Endodermal cell (in vitro differentiated cells): ENCODE results near the gene SLC2A8. TPM values are rescaled to one million over a fixed set of nuclear protein-coding genes. Genes with fewer than 3 reads are reported as not detected.

ENCODE experiments used
- DNase-seq: peaks from one replicate; pipeline ENCODE4 v3.0.0-alpha.2; 2017
- H3K27ac ChIP-seq: 2 replicates; pipeline ENCODE4 v1.5.1; 2013; ENCODE audit warnings: mild to moderate bottlenecking, low read depth, low read length, moderate library complexity
- H3K27me3 ChIP-seq: 2 replicates; pipeline ENCODE4 v1.6.1; 2013; ENCODE audit warnings: mild to moderate bottlenecking, low read length, moderate library complexity; ENCODE audit not compliant: insufficient read depth, control insufficient read depth, poor library complexity, severe bottlenecking
- H3K36me3 ChIP-seq: 2 replicates; pipeline ENCODE4 v1.7.0; 2013; ENCODE audit warnings: mild to moderate bottlenecking, low read length, moderate library complexity; ENCODE audit not compliant: control insufficient read depth, insufficient read depth
- H3K4me1 ChIP-seq: one replicate; pipeline ENCODE4 v1.7.0; 2013; ENCODE audit warnings: low read length; ENCODE audit not compliant: control insufficient read depth, insufficient read depth
- H3K4me3 ChIP-seq: 2 replicates; pipeline ENCODE4 v1.5.1; 2013; ENCODE audit warnings: mild to moderate bottlenecking, low read length, moderate library complexity
- H3K9ac ChIP-seq: 2 replicates; pipeline ENCODE4 v1.6.1; 2013; ENCODE audit warnings: mild to moderate bottlenecking, low read length, moderate library complexity; ENCODE audit not compliant: poor library complexity, severe bottlenecking; ENCODE audit errors: extremely low read depth
- H3K9me3 ChIP-seq: 2 replicates; pipeline ENCODE4 v1.6.1; 2013; ENCODE audit warnings: mild to moderate bottlenecking, low read length, moderate library complexity; ENCODE audit not compliant: control insufficient read depth
- H3K27ac Mint-ChIP-seq: 2 replicates; pipeline ENCODE4 v1.8.0; 2020; ENCODE audit warnings: mixed read lengths
- H3K27me3 Mint-ChIP-seq: 2 replicates; pipeline ENCODE4 v1.8.0; 2021; ENCODE audit warnings: mild to moderate bottlenecking, mixed read lengths; ENCODE audit not compliant: insufficient read depth
- H3K36me3 Mint-ChIP-seq: 2 replicates; pipeline ENCODE4 v1.8.0; 2020; ENCODE audit warnings: low read depth, mixed read lengths
- H3K4me1 Mint-ChIP-seq: 2 replicates; pipeline ENCODE4 v1.8.0; 2020; ENCODE audit warnings: mixed read lengths
- H3K4me3 Mint-ChIP-seq: 2 replicates; pipeline ENCODE4 v1.8.0; 2020; ENCODE audit warnings: mild to moderate bottlenecking, moderate library complexity, mixed read lengths
- H3K9me3 Mint-ChIP-seq: 2 replicates; pipeline ENCODE4 v1.8.0; 2020; ENCODE audit warnings: mild to moderate bottlenecking, mixed read lengths
- WGBS, 2 experiments: methylation state at CpG; one replicate each; pipeline versions ENCODE4 v1.1.5 to v1.1.7; 2013; ENCODE audit warnings: missing lambda C conversion rate in 2 of 2, mixed read lengths in 1 of 2; ENCODE audit not compliant: insufficient coverage in 1 of 2, insufficient read length in 1 of 2; 5-methylcytosine and 5-hydroxymethylcytosine counted together
- total RNA-seq, 2 donors: library from RNA; stranded (reverse); fragmentation: NEBNext Ultra II Directional in 1 of 2; extraction: Animal tissue kit (Norgen Biotek cat#: 25700) in 1 of 2; gene quantifications; 2 replicates in 1 of 2; 3 replicates in 1 of 2; pipeline ENCODE4 v1.2.1, GENCODE V29; 2021
- TF ChIP-seq, protein P1 (sequence below): fragments of 200-600 bp; sonication (generic); conservative IDR thresholded peaks from 2 replicates; pipeline ENCODE4 v1.5.0; 2021; ENCODE audit warnings: antibody characterized with exemption, mild to moderate bottlenecking

The SLC2A8 gene
- total RNA-seq, 2 donors from 2014 or later: 33.6 to 40.3 TPM

DNA sequence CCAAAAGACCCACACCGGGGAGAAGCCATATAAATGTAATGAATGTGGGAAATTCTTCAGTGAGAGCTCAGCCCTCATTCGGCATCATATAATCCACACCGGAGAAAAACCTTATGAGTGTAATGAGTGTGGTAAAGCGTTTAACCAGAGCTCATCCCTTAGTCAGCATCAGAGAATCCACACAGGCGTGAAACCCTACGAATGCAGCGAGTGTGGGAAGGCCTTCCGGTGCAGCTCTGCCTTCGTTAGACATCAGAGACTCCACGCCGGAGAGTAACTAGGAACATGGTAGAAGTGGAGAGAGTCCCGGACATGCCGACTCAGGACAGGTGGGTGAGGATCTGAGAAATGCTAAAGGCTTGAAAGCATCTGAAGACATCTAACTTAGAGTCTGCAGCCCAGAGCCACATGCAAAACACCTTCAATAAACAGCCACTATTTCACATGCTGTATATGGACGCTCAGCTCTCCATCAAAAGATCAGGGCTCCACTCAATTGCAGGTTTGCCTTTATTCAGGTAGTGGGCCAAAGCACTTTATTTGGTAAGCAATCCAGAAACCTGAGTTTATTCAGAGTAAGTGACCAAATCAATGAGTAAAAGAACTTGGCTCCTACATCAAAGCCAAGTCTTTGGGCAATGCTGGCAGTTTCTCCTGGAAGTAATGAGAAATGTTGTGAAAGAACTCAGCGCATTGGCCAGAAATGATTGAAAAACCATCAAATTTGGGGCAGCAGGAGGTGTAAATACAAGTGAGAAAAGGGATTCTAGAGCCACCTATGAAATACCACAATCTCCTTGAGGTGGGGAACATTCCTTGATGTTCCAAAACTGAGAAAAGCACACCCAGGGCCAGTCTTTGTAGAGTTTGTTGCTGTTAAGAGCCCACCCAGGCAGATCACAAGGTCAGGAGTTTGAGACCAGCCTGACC lies 48.2 kb downstream of the SLC2A8 start:
- Histone ChIP-seq H3K9ac (no peak overlapping the region), H3K9me3 (no peaks in the 10 kb centered on the region), H3K4me1 (no peaks in the 10 kb centered on the region), H3K36me3 (peaks cover 62% of the 10 kb centered on the region), H3K27ac (no peak overlapping the region), H3K27me3 (no peaks in the 10 kb centered on the region), H3K4me3 (no peak overlapping the region)
- peaks cover 24% of the 10 kb centered on the region for H3K4me1 Mint-ChIP-seq
- H3K27ac Mint-ChIP-seq: no peak overlapping the region
- TF ChIP-seq, protein P1, sequence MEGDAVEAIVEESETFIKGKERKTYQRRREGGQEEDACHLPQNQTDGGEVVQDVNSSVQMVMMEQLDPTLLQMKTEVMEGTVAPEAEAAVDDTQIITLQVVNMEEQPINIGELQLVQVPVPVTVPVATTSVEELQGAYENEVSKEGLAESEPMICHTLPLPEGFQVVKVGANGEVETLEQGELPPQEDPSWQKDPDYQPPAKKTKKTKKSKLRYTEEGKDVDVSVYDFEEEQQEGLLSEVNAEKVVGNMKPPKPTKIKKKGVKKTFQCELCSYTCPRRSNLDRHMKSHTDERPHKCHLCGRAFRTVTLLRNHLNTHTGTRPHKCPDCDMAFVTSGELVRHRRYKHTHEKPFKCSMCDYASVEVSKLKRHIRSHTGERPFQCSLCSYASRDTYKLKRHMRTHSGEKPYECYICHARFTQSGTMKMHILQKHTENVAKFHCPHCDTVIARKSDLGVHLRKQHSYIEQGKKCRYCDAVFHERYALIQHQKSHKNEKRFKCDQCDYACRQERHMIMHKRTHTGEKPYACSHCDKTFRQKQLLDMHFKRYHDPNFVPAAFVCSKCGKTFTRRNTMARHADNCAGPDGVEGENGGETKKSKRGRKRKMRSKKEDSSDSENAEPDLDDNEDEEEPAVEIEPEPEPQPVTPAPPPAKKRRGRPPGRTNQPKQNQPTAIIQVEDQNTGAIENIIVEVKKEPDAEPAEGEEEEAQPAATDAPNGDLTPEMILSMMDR: no peak
- WGBS, 2 experiments: 95 to 97% methylated on average over 12 to 15 of the region's 15 CpGs
- H3K27me3 Mint-ChIP-seq: no peaks in the 10 kb centered on the region
- H3K4me3 Mint-ChIP-seq: no peak overlapping the region
- peaks cover 97% of the 10 kb centered on the region for H3K36me3 Mint-ChIP-seq
- peaks cover 34% of the 10 kb centered on the region for H3K9me3 Mint-ChIP-seq
- peak; percentile 54 for DNase-seq

DNA sequence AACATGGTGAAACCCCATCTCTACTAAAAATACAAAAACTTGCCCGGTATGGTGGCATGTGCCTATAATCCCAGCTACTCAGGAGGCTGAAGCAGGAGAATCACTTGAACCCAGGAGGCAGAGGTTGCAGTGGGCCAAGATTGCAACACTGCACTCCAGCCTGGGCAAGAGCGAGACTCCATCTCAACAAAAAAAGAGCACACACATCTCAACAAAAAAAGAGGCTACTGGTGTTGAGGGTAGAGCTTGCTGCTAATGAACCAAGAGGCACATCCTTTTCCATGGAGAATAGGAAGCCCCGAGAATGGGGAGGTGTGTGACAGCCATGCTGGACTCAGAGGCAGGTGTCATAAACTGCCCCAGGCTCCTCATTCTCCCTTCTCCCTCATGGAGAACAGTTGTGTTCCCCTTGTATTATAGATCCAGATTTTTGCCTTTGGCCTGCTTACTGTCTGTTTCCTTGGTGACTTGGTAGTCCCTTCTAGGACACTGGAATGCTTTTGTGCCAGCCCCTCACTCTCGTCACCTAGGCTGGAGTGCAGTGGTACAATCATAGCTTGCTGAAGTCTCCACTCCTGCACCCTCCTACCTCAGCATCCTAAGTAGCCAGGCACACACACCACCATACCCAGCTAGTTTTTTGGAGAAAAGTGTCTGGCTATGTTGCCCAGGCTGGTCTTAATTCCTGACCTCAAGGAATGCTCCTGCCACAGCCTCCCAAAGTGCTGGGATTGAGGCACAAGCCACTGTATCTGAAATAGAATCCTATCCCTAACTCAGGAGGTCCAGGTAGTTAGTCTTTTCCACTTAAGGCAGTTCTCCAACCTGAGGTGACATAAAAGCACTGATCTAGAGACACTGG lies 49.1 kb downstream of the SLC2A8 start:
- no peaks in the 10 kb centered on the region for H3K4me1 ChIP-seq
- H3K4me1 Mint-ChIP-seq: peaks cover 25% of the 10 kb centered on the region
- no peak overlapping the region for H3K9ac ChIP-seq
- no peaks in the 10 kb centered on the region for H3K27me3 ChIP-seq
- H3K9me3 Mint-ChIP-seq: peaks cover 34% of the 10 kb centered on the region
- peaks cover 63% of the 10 kb centered on the region for H3K36me3 ChIP-seq
- no peak overlapping the region for H3K27ac ChIP-seq
- peaks cover 93% of the 10 kb centered on the region for H3K36me3 Mint-ChIP-seq
- TF ChIP-seq, protein P1: no peak
- H3K4me3 ChIP-seq: no peak overlapping the region
- H3K27me3 Mint-ChIP-seq: no peaks in the 10 kb centered on the region
- WGBS, 2 experiments: 81 to 98% methylated on average over 3 to 4 of the region's 4 CpGs
- peak; percentile 51 for DNase-seq
- no peak overlapping the region for H3K4me3 Mint-ChIP-seq
- H3K9me3 ChIP-seq: no peaks in the 10 kb centered on the region
- peak overlapping the region; percentile 35 for H3K27ac Mint-ChIP-seq

DNA sequence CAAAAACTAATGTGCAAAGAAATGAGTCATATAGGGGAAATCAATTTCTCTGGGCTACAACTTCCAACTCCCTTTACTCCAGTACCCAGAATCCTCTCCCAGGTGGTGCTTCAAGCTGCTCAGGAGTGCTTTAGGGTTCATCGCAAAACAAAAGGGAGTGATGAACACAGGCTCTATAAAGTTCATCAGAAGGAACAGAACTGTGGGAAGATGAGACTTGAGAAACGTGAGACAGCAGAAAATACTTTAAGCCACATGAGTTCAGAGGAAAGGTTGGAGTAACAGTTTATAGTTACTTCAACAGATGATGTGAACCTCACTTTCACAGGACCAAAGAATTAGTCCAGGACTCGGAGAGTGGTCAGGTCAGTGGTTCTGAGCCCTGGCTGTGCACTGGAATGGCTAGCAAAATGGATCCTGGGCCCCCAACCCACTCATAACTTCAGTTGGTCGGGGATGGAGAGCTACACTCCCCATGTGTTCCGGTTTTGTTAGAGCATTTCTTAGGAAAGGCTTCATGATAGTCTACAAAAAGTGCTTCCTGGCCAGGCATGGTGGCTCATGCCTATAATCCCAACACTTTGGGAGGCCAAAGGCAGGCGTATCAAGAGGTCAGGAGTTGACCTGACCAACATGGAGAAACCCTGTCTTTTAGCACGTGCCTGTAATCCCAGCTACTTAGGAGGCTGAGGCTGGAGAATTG lies 49.9 kb downstream of the SLC2A8 start:
- Histone ChIP-seq H3K4me3 (no peak overlapping the region), H3K4me1 (no peaks in the 10 kb centered on the region), H3K27me3 (no peaks in the 10 kb centered on the region), H3K9ac (no peak overlapping the region), H3K36me3 (peaks cover 59% of the 10 kb centered on the region), H3K27ac (no peak overlapping the region), H3K9me3 (no peaks in the 10 kb centered on the region)
- Mint-ChIP-seq H3K9me3 (peaks cover 31% of the 10 kb centered on the region), H3K36me3 (peaks cover 88% of the 10 kb centered on the region), H3K4me1 (peaks cover 25% of the 10 kb centered on the region), H3K4me3 (no peak overlapping the region), H3K27ac (peak overlapping the region; percentile 95), H3K27me3 (no peaks in the 10 kb centered on the region)
- TF ChIP-seq, protein P1: no peak
- 91 to 95% methylated on average over 7 of the region's 7 CpGs for WGBS, 2 experiments
- DNase-seq: no peak
